AG09309 (cell line): ENCODE measurements around the gene BRDT.

ENCODE experiments used
- DNase-seq: peaks from one replicate; pipeline ENCODE4 v3.0.0-alpha.2; 2010; ENCODE audit warnings: low read depth
- H3K4me3 ChIP-seq: 2 replicates; pipeline ENCODE4 v1.5.1; 2011; ENCODE audit warnings: mild to moderate bottlenecking, low read depth, low read length, moderate library complexity; ENCODE audit not compliant: control insufficient read depth
- CTCF ChIP-seq: IDR thresholded peaks from 2 replicates; pipeline ENCODE4 v1.5.1; 2011; ENCODE audit warnings: mild to moderate bottlenecking, low read depth, low read length, inconsistent platforms; ENCODE audit not compliant: insufficient read depth, control insufficient read depth; ENCODE audit errors: missing control alignments

The BRDT gene

DNA sequence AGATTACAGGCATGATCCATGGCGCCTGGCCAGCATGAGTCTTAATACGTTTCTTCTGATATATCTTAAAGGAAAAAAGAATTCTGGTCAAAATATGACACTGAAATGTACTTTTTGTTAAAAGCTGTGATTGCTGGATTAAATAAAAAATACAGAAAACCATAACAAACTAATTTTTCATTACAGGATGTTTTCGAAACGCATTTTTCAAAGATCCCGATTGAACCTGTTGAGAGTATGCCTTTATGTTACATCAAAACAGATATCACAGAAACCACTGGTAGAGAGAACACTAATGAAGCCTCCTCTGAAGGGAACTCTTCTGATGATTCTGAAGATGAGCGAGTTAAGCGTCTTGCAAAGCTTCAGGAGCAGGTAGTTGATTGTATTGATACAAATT is 30.2 kb downstream of the BRDT start:
- TF ChIP-seq CTCF, result no peak
- DNase-seq, result no peak
- H3K4me3 ChIP-seq, result no peak overlapping the region

DNA sequence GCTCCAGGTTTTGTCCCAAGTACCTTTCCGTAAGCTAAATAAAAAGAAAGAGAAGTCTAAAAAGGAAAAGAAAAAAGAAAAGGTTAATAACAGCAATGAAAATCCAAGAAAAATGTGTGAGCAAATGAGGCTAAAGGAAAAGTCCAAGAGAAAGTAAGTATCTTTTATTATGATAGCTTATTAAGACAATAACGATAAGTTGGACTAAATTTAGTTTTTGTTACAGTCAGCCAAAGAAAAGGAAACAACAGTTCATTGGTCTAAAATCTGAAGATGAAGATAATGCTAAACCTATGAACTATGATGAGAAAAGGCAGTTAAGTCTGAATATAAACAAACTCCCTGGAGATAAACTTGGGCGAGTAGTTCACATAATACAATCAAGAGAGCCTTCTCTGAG is 31.5 kb downstream of the BRDT start:
- no peak for DNase-seq
- TF ChIP-seq CTCF, result no peak

GRCh38 chr1:91981996-91982609 is 32.9 kb downstream of the BRDT start:
- no peak overlapping the region for H3K4me3 ChIP-seq
- no peak for DNase-seq
- no peak for TF ChIP-seq CTCF

More for the DNA sequence above, 31.5 kb downstream of the BRDT start:
- no peak overlapping the region for H3K4me3 ChIP-seq

- no peak for DNase-seq
- no peak overlapping the region for H3K4me3 ChIP-seq
- TF ChIP-seq CTCF, result no peak
Observed at GRCh38 chr1:91993256-91993655, 44.1 kb downstream of the BRDT start.

DNA sequence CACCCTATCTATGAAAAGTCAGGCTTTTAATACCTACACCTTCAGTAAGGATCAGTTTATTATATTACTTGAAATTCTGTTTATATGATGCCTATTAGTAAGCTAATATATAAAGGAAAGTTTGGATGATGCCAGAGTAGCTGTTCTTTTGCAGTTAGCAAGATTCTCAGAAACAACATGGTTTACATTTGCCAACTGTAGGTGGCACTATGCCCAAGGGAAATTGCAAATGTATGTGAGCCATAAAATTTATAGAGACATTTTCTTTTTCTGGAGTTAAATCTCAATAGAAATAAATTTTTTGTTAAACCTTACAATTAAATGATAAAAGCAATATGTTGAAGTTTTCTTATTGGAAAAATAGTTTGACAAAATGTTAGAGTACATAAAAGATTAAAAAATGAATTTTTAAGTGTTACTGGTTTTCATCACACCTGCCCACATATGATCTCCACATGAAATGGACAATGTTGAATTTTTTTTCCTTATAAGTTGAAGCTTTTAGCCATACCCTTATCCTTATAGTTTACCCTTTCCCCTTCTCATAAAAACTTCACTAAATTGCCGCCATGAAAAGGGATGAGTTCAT is 48.5 kb downstream of the BRDT start:
- no peak overlapping the region for H3K4me3 ChIP-seq
- TF ChIP-seq CTCF, result peak; percentile 57
- DNase-seq, result peak; percentile 23

- no peak overlapping the region for H3K4me3 ChIP-seq
- no peak for TF ChIP-seq CTCF
- DNase-seq, result no peak
Observed at GRCh38 chr1:92004129-92004528, 54.9 kb downstream of the BRDT start.
